Peyer's patch (tissue), 4 donors: ENCODE data around the gene CDH4.

Source experiments
- CTCF ChIP-seq, 6 experiments: fragments of 450-650 bp in 4 of 6; fragments of 200-600 bp in 2 of 6; sonication (generic) in 1 of 6; IDR thresholded peaks; one replicate each; pipeline ENCODE4 v1.5.1; 2017 to 2019; ENCODE audit warnings: antibody characterized with exemption in 6 of 6, mild to moderate bottlenecking in 3 of 6, moderate library complexity in 1 of 6
- POLR2A ChIP-seq, 2 donors: fragments of 450-650 bp; IDR thresholded peaks; one replicate each; pipeline ENCODE4 v1.5.1; 2017; ENCODE audit warnings: antibody characterized with exemption in 2 of 2, mild to moderate bottlenecking in 2 of 2, moderate library complexity in 2 of 2

DNA sequence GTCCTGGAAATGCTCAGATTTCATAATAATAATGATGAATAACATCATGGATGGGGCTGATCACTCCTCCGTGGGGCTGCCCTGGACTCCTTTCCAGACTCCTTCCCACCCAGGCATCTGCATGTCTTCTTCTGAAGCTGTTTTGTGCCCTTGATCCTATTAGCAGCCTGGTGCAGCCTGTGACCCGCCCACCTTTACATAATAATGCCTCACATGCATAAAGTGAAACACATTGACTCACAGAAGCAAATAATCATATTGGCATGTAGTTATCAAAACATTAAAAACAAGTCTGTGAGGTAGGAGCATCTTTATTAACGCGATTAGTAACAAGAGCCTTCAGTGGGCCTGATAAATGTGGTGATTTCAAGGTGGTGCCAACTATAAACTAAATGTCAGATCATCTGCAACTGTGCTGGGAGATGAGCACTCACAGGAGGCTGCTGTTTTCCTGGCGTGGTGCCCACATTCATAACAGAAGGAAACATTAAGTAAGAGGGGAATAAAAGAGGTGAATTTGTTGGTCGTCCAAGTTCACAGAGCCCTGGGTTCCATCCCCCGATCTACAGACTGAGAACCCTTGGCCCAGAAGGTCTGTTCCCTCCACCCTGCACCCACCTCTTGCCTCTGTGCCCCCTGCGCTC lies 344.7 kb downstream of the CDH4 start:
- no peak for TF ChIP-seq POLR2A (IDR thresholded peaks at IDR 0.05)
- TF ChIP-seq CTCF (IDR thresholded peaks at IDR 0.05) = no peak
